Activated gamma-delta T cell (primary cell): Measurements from ENCODE around the gene NFE2L3.
"Not testable (repeated sequence)": the region's sequence is repeated elsewhere in the genome, so short reads cannot be mapped to it uniquely, and the experiment has no call there.

Source experiments
- DNase-seq: peaks from one replicate; lab custom pipeline; 2025; lab: John Stamatoyannopoulos, UW

The NFE2L3 gene

DNA sequence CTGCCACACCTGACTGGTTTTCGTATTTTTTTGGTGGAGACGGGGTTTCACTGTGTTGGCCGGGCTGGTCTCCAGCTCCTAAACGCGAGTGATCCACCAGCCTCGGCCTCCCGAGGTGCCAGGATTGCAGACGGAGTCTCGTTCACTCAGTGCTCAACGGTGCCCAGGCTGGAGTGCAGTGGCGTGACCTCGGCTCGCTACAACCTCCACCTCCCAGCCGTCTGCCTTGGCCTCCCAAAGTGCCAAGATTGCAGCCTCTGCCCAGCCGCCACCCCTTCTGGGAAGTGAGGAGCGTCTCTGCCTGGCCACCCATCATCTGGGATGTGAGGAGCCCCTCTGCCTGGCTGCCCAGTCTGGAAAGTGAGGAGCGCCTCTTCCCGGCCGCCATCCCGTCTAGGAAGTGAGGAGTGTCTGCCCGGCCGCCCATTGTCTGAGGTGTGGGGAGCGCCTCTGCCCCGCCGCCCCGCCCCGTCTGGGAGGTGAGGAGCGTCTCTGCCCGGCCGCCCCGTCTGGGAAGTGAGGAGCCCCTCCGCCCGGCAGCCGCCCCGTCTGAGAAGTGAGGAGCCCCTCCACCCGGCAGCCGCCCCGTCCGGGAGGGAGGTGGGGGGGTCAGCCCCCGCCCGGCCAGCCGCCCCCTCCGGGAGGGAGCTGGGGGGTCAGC is 4.2 kb upstream of the NFE2L3 start:
- DNase-seq = not testable (repeated sequence)

GRCh38 chr7:26148307-26148700 is 3.7 kb upstream of the NFE2L3 start:
- not testable (repeated sequence) for DNase-seq

DNA sequence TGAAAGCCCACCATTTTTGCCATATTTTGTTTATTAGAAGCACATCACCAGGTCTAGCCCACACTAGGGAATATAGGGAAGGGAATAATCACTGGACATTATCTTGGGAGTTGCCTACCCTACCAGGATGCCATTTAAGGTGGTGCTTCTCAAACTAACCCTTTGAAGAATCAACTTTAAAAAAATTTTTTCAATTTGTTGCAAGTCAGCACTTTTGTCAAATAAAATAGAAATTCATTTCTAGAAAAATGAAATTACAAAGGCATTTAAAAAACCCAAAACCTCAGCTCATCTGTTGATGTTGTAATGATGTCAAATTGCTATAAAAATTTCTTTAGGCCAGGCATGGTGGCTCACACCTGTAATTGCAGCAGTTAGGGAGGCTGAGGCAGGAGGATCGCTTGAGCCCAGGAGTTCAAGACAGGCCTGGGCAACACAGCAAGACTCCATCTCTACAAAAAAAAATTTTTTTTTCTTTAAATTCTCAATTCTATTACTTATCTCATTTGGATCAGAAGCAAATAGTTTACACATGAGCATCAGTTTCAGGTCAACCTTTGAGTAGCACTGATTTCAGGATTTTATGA is 2.5 kb upstream of the NFE2L3 start:
- DNase-seq = no peak

DNA sequence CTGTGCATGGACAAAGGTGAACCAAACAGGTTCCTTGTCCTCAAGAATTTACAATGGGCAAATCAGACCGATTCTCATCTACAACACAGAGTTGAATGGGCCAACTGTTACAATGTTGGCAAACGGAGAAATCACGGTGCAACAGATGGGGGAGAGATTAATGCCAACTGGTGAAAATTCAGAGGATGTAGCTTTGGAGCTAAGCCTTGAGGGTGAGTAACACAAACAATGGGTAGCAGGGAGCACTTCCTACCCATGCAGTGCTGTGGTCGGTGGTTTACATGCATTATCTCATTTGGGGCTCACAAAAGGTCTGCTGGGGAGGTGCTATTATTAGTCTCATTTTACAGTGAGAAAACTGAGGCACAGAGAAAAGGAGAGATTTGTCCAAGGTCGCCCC is 902 bp upstream of the NFE2L3 start:
- no peak for DNase-seq

- no peak for DNase-seq
These were observed 397 bp upstream of the NFE2L3 start for GRCh38 chr7:26151650-26151952.

GRCh38 chr7:26152782-26153240 is 813 bp downstream of the NFE2L3 start:
- DNase-seq = not testable (repeated sequence)

DNA sequence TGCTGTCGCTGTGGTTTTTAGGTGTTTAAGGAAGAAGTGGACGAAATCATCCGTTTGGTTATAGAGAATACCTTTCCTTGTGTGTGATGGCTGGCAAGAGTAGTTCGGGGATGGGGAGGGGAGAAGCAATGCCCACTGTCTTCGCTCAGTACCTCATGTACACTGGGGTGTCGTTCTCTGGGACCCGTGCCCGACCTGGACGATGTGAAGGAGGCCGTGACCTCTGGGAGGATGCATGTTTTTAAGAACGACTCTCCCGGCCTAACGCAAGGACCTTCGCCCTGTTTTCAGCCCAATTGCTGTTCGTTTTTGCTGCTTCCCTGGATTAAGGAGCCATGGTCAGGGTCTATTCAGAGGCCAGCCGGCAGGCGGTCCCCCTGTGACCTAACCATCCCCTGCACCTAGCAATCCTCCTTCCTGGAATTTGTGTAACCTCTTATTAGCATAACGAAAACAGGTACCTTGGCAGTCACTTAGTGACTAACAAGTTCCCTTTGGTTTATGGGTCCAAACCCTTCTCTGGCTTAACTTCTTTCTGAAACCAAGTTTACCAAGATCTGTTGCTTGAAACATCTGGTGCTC is 1.3 kb downstream of the NFE2L3 start:
- no peak for DNase-seq

DNA sequence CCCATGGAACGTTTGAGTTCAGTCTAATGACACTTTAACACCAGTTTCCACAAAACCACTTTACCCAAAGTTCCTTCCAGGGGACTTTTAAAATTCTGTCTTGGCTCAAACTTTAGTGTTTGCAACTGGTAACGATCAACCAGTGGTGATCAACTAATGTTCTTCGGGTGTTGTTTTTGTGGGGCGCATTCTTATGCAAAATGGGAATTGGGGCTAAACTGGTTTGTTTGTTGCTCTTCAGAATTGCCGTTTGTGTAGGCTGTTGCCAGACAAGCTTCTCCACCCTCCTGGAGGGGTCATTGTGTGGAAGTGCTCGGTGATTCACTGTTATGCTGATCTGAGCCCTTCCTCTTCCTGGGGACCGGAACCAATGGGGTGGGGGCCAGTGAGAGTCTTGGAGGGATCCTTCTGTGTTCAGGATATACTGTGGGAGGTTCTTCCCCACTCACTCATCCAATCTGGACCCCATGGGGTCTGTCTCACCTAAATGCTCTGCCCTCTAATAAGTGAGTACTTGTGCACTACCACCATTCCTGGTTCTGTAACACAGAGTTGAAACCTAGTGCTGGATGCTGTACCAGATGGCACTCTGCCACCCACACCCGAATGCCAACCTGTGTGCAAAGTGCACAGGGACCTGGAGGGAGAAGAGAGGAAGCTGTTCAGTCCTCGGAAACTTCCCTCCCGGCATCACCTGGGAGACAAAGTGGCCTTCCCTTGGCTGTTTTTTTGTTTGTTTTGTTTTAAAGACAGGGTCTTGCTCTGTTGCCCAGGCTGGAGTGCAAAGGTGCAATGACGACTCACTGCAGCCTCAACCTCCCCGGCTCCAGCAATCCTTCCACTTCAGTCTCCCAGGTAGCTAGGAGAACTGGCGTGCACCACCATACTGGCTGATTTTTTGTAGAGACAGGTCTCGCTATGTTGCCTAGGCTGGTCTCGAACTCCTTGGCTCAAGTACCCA is 2.1 kb downstream of the NFE2L3 start:
- DNase-seq = no peak

- no peak for DNase-seq
These were observed 3.8 kb downstream of the NFE2L3 start for GRCh38 chr7:26155531-26156375.

DNA sequence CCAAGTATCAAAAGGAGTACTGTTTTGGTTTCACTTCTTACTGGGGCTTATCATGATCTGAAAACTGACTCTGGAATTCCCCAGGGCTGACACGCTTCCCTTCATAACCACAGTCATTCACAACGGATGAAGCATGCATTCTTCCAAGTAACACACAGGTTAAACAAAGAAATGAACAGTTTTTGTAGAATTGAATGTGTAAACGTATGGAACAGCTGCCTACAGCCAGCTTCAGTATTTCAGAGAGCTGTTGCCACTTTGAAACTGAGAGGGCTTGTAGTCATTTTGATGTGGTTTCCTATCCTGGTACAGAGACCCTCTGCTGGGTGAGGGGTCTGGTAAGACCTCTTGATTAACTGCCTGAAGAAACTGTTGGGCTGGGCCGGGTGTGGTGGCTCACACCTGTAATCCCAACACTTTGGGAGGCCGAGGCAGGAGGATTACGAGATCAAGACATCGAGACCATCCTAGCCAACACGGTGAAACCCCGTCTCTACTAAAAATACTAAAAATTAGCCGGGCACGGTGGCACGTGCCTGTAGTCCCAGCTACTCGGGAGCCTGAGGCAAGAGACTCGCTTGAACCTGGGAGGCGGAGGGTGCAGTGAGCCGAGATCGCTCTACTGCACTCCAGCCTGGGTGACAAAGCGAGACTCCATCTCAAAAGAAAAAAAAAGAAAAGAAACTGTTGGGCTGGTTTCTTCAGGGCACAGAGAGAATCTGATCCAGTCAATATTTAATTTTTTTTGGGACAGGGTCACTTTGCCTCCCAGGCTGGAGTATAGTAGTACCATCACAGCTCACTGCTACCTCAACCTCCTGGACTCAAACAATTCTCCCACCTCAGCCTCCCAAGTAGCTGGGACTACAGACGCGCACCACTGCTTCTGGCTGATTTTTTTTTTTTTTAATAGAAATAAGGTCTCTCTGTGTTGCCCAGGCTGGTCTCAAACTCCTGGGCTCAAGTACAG is 4.7 kb downstream of the NFE2L3 start:
- no peak for DNase-seq

- no peak for DNase-seq
These were observed 5.6 kb downstream of the NFE2L3 start for GRCh38 chr7:26157520-26158105.

- no peak for DNase-seq
These were observed 7.2 kb downstream of the NFE2L3 start for GRCh38 chr7:26159243-26159642.

- DNase-seq = no peak
These were observed 8.9 kb downstream of the NFE2L3 start for GRCh38 chr7:26160896-26161295.

GRCh38 chr7:26162431-26162830 is 10.4 kb downstream of the NFE2L3 start:
- no peak for DNase-seq

DNA sequence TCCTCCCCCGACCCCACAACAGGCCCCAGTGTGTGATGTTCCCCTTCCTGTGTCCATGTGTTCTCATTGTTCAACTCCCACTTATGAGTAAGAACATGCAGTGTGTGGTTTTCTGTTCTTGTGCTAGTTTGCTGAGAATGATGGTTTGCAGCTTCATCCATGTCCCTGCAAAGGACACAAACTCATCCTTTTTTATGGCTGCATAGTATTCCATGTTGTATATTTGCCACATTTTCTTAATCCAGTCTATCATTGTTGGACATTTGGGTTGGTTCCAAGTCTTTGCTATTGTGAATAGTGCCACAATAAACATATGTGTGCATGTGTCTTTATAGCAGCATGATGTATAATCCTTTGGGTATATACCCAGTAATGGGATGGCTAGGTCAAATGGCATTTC is 11.8 kb downstream of the NFE2L3 start:
- not testable (repeated sequence) for DNase-seq

GRCh38 chr7:26165950-26166683 is 14.1 kb downstream of the NFE2L3 start:
- no peak for DNase-seq

DNA sequence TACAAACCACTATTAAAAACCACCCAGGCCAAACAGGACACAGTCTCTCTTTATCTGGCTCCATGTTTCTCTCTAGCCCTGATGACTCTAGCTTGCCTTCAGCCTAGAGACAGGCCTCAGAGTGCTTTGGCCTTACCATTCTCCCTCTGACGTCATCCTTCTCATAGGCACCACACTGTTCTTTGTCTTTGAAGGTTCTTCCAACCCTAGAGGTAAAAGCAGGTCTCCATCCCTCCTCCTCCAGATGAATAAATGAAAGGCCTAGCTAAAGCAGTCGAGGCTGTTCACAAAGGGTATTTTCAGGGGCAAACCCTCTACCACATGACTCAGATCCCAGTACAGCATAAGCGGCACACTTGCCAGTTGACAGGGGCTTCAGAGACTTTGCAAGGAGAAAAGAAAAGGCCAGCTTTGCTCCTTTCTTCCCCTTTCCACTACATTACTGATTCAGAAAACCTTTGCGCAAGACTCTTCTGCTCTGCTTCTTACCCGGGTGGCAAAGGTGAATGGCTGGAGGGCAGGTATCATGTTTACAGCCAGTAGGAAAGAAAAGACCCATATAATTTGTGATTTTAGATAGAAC is 14.8 kb downstream of the NFE2L3 start:
- no peak for DNase-seq

GRCh38 chr7:26167303-26167934 is 15.4 kb downstream of the NFE2L3 start:
- DNase-seq = no peak
